GM12874 (cell line): Measurements from ENCODE around the gene VANGL2.

Experiments used
- CTCF ChIP-seq: IDR thresholded peaks from 2 replicates; pipeline ENCODE4 v1.5.1; 2011; ENCODE audit warnings: low read depth, mild to moderate bottlenecking, control low read depth, low read length, moderate library complexity; ENCODE audit not compliant: insufficient read depth

The VANGL2 gene

GRCh38 chr1:160404094-160404493 is 3.7 kb downstream of the VANGL2 start:
- no peak for TF ChIP-seq CTCF

- TF ChIP-seq CTCF = no peak
These were observed 5.0 kb downstream of the VANGL2 start for GRCh38 chr1:160405331-160405877.

GRCh38 chr1:160406131-160406968 is 6.0 kb downstream of the VANGL2 start:
- TF ChIP-seq CTCF = no peak

GRCh38 chr1:160407839-160408801 is 7.8 kb downstream of the VANGL2 start:
- no peak for TF ChIP-seq CTCF

- TF ChIP-seq CTCF = no peak
These were observed 8.5 kb downstream of the VANGL2 start for GRCh38 chr1:160408864-160409263.

GRCh38 chr1:160409486-160409885 is 9.1 kb downstream of the VANGL2 start:
- TF ChIP-seq CTCF = no peak
